Measurements from ENCODE around the gene LRRC26.

LRRC26 gene

GRCh38 chr9:137205126-137206069, 35.5 kb upstream of the LRRC26 start, which contains the start of the genes NDOR1 and TMEM203:
TSS of gene NDOR1 (plus strand) at chr9:137205700. CDS start at chr9:137205778, 78 bp downstream.
TSS of gene TMEM203 (minus strand) at chr9:137205648. CDS start at chr9:137205414, 234 bp downstream.
- peak; percentile 32; the same call in 1 of the 2 replicates for TF ChIP-seq SPI1 (IDR thresholded peaks at IDR 0.05; ENCODE audit: borderline replicate concordance, low read depth)
- peak; percentile 96 for TF ChIP-seq GABPA (IDR thresholded peaks at IDR 0.05; ENCODE audit: low read depth)
- TF ChIP-seq, protein P1, sequence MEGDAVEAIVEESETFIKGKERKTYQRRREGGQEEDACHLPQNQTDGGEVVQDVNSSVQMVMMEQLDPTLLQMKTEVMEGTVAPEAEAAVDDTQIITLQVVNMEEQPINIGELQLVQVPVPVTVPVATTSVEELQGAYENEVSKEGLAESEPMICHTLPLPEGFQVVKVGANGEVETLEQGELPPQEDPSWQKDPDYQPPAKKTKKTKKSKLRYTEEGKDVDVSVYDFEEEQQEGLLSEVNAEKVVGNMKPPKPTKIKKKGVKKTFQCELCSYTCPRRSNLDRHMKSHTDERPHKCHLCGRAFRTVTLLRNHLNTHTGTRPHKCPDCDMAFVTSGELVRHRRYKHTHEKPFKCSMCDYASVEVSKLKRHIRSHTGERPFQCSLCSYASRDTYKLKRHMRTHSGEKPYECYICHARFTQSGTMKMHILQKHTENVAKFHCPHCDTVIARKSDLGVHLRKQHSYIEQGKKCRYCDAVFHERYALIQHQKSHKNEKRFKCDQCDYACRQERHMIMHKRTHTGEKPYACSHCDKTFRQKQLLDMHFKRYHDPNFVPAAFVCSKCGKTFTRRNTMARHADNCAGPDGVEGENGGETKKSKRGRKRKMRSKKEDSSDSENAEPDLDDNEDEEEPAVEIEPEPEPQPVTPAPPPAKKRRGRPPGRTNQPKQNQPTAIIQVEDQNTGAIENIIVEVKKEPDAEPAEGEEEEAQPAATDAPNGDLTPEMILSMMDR (IDR thresholded peaks at IDR 0.05; ENCODE audit: insufficient read depth, low read length): no peak
- peak; percentile 84; the same call in 1 of the 2 replicates for TF ChIP-seq POLR2AphosphoS5 (IDR thresholded peaks at IDR 0.05; ENCODE audit: low read depth)
- peak; percentile 59 for TF ChIP-seq REST (IDR thresholded peaks at IDR 0.05; ENCODE audit: insufficient replicate concordance, low read depth)
- Histone ChIP-seq H3K4me3 (replicated peaks; ENCODE audit: insufficient read depth, low read length) (peak within 1 kb of the TSS; percentile 96), H3K27ac (replicated peaks) (peak within 1 kb of the TSS; percentile 80), H3K27me3 (ENCODE audit: insufficient read depth, poor library complexity, severe bottlenecking) (no peaks in the 10 kb centered on the region)
- peak; percentile 82 to 89 for DNase-seq (ENCODE audit: low read depth in 1 of 2, low spot score in 1 of 2)

DNA sequence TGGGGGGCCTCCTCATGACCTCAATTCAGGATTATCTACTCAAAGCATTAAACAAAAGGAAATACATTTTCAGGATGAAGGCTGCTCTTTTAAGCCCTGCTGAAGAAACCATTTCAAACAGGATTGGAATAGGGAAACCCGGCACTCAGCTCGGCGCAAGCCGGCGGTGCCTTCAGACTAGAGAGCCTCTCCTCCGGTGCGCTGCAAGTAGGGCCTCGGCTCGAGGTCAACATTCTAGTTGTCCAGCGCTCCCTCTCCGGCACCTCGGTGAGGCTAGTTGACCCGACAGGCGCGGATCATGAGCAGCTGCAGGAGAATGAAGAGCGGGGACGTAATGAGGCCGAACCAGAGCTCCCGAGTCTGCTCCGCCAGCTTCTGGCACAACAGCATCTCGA, 34.9 kb upstream of the LRRC26 start:
- peak overlapping the region; percentile 80 for H3K27ac ChIP-seq (replicated peaks)
- TF ChIP-seq POLR2AphosphoS5 (IDR thresholded peaks at IDR 0.05; ENCODE audit: low read depth): no peak
- TF ChIP-seq REST (IDR thresholded peaks at IDR 0.05; ENCODE audit: insufficient replicate concordance, low read depth): no peak
- TF ChIP-seq, protein P1 (IDR thresholded peaks at IDR 0.05; ENCODE audit: insufficient read depth, low read length): no peak
- TF ChIP-seq GABPA (IDR thresholded peaks at IDR 0.05; ENCODE audit: low read depth): no peak
- no peak for TF ChIP-seq SPI1 (IDR thresholded peaks at IDR 0.05; ENCODE audit: borderline replicate concordance, low read depth)
- peak overlapping the region; percentile 96 for H3K4me3 ChIP-seq (replicated peaks; ENCODE audit: insufficient read depth, low read length)
- no peaks in the 10 kb centered on the region for H3K27me3 ChIP-seq (ENCODE audit: insufficient read depth, poor library complexity, severe bottlenecking)
- no peak for DNase-seq (ENCODE audit: low read depth in 1 of 2, low spot score in 1 of 2)

DNA sequence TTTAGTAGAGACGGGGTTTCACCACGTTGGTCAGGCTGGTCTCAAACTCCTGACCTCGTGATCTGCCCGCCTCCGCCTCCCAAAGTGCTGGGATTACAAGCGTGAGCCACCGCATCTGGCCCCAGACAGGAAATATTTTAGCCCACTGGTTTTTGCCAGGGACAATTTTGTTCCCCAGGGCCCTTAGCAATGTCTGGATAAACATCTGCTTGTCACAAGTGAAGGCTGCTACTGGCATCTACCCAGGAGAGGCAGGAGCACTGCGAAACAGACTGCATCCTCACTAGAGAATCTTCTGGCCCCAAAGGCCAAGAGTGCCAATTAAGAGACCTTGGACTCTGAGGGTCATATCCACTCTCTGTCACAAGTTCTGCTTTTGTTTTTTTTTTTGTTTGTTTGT, 33.1 kb upstream of the LRRC26 start:
- Histone ChIP-seq H3K4me3 (replicated peaks; ENCODE audit: insufficient read depth, low read length) (no peak overlapping the region), H3K27ac (replicated peaks) (no peak overlapping the region), H3K27me3 (ENCODE audit: insufficient read depth, poor library complexity, severe bottlenecking) (no peaks in the 10 kb centered on the region)
- no peak for DNase-seq (ENCODE audit: low read depth in 1 of 2, low spot score in 1 of 2)
- TF ChIP-seq POLR2AphosphoS5 (IDR thresholded peaks at IDR 0.05; ENCODE audit: low read depth) (no peak), GABPA (IDR thresholded peaks at IDR 0.05; ENCODE audit: low read depth) (no peak), SPI1 (IDR thresholded peaks at IDR 0.05; ENCODE audit: borderline replicate concordance, low read depth) (no peak), REST (IDR thresholded peaks at IDR 0.05; ENCODE audit: insufficient replicate concordance, low read depth) (no peak)
- TF ChIP-seq, protein P1 (IDR thresholded peaks at IDR 0.05; ENCODE audit: insufficient read depth, low read length): no peak

Data from HL-60 (cell line).